GM21367 (cell line): Measurements from ENCODE around the gene PTPRC.
"Not testable (repeated sequence)": the region's sequence is repeated elsewhere in the genome, so short reads cannot be mapped to it uniquely, and the experiment has no call there.

Experiments
- ATAC-seq: cut with Tn5 transposase; IDR thresholded peaks from one replicate; pipeline ENCODE4 v1.9.1; 2021; ENCODE audit not compliant: unreplicated experiment

The PTPRC gene, protein sequence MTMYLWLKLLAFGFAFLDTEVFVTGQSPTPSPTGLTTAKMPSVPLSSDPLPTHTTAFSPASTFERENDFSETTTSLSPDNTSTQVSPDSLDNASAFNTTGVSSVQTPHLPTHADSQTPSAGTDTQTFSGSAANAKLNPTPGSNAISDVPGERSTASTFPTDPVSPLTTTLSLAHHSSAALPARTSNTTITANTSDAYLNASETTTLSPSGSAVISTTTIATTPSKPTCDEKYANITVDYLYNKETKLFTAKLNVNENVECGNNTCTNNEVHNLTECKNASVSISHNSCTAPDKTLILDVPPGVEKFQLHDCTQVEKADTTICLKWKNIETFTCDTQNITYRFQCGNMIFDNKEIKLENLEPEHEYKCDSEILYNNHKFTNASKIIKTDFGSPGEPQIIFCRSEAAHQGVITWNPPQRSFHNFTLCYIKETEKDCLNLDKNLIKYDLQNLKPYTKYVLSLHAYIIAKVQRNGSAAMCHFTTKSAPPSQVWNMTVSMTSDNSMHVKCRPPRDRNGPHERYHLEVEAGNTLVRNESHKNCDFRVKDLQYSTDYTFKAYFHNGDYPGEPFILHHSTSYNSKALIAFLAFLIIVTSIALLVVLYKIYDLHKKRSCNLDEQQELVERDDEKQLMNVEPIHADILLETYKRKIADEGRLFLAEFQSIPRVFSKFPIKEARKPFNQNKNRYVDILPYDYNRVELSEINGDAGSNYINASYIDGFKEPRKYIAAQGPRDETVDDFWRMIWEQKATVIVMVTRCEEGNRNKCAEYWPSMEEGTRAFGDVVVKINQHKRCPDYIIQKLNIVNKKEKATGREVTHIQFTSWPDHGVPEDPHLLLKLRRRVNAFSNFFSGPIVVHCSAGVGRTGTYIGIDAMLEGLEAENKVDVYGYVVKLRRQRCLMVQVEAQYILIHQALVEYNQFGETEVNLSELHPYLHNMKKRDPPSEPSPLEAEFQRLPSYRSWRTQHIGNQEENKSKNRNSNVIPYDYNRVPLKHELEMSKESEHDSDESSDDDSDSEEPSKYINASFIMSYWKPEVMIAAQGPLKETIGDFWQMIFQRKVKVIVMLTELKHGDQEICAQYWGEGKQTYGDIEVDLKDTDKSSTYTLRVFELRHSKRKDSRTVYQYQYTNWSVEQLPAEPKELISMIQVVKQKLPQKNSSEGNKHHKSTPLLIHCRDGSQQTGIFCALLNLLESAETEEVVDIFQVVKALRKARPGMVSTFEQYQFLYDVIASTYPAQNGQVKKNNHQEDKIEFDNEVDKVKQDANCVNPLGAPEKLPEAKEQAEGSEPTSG (N-terminal part only)

DNA sequence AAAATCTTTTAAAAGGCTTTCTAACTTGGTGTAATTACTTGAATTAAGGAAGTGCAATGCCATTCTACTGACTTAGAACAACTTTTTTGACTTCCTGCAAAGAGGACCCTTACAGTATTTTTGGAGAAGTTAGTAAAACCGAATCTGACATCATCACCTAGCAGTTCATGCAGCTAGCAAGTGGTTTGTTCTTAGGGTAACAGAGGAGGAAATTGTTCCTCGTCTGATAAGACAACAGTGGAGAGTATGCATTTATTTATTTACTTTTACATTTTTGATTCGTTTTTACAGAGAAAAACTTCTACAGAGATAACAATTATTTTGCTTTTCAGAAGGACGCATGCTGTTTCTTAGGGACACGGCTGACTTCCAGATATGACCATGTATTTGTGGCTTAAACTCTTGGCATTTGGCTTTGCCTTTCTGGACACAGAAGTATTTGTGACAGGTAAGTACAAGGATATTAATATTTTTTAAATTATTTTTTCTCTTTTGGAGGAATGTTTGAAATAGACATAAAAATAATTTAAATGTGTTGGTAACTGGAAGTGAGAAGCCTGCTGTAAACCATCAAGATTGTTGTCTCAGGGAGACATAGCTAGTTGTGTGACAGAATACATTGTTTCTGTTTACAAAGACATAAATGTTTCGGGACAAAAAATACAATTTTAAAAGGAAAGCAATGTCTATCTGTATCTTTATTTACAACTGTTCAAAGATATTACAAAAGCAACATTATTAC is at the start of gene PTPRC:
Gene PTPRC, plus strand, starts transcription at position 147 of the 742 bp plus-strand sequence. Its CDS starts 229 bp downstream, at position 376.
- peak; percentile 76 for ATAC-seq

GRCh38 chr1:198590454-198590853 is 48.4 kb upstream of the PTPRC start:
- no peak for ATAC-seq

DNA sequence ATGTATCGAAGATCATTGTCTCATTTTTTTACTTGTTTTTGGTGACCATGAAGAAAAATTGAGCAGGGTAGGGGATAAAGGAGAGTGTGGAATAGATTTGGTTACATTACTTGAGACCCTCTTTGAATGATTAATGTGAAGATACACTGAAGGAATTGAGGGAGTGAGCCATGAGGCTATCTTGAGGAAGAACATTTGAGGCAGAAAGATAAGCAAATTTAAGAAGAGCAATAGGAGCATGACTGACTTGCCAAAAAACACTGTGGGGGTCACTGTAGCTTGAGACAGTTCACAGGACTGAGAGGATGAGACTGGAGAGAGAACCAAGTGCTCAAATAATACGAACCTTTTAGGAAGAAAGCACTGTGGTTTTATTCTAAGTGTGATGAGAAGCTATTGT is 43.1 kb upstream of the PTPRC start:
- no peak for ATAC-seq

GRCh38 chr1:198597690-198598430 is 41.0 kb upstream of the PTPRC start:
- ATAC-seq = peak; percentile 35

- ATAC-seq = peak; percentile 72
These were observed 40.0 kb upstream of the PTPRC start for GRCh38 chr1:198598796-198599321.

GRCh38 chr1:198599749-198600148 is 39.1 kb upstream of the PTPRC start:
- ATAC-seq = no peak

DNA sequence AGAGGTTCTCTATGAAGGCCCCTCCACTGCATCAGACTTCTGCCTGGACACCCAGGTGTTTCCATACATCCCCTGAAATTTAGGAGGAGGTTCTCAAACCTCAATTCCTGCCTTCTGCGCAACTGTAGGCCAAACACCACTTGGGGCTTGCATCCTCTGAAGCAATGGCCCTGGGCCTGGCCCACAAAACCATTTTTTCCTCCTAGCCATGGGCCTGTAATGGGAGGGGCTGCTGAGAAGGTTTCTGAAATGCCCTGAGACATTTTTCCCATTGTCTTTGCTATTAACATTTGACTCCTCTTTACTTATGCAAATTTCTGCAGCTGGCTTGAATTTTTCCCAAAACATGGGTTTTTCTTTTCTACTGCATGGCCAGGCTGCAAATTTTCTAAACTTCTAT is 37.9 kb upstream of the PTPRC start:
- no peak for ATAC-seq

GRCh38 chr1:198601310-198601709 is 37.5 kb upstream of the PTPRC start:
- not testable (repeated sequence) for ATAC-seq

DNA sequence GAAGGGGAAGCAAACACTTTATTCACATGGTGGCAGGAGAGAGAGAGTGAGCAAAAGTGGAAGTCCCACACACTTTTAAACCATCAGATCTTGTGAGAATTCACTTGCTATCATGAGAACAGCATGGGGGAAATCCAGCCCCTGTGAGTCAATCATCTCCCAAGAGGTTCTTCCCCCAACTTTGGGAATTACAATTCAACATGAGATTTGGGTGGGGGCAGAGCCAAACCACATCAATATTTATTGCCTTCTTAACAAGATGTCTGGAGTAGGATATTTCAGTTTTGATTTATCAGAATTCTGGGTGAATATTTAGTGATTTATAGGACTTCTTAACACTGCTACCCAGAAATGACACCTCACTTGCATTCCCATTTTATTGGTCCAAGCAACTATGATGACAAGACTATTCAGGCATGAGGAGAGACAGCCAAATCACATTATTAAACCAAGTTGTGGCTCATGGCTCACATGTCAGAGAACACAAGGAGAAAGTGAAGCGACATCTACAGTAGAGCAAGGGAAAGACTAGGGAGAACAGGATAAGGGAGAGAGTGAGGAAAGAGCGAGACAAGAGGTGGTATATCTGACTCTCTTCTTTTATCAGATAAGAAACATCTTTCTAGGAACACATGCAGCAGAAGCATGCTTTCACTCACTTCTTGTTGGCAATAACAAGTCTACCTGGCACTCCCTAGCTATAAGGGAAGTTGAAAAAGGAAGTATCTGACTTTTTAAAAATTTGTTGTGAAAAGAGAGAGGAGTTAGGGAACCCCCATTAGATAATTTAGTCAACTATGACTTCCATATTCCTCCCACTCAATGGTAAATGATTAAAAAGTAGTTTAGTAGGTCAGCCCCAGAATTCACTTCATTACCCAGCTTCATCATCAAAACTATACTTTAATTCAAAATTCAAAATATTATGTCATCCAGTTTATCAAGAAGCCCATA is 36.6 kb upstream of the PTPRC start:
- no peak for ATAC-seq

DNA sequence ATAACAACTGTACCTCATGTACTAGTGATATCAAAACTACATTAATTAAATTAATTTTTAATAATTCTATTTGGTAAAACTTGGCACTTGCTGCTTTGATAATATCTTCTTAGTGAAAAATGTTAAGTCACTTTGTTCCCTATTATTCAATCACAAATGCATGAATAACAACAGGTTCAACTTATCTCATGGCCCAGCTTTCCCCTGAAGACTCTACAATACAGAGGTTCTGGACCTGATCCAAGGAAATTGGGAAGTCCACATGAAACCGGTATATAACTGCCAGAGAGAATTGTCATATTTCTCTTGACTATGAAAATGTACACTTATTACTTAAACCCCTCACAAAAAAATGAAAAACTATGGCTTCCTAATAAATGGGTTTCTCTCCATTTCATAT is 33.9 kb upstream of the PTPRC start:
- no peak for ATAC-seq

DNA sequence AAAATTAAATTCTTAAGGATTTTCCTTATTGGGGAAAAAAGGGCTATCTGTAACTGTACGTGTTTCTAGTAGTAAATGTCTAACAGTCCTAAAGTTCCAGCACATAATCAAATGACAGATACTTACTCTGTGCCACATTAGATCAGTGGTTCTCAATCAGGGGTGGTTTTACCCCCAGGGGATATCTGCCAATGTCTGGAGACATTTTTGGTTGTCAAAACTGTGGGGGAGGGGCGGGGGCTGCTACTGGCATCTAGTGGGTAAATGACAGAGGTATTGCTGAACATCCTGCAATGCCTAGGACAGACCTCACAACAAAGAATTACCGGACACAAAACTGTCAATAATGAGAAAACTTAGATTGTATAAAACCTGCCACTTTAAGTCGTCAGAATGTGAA is 33.4 kb upstream of the PTPRC start:
- ATAC-seq = no peak

GRCh38 chr1:198606020-198606438 is 32.8 kb upstream of the PTPRC start:
- ATAC-seq = no peak

DNA sequence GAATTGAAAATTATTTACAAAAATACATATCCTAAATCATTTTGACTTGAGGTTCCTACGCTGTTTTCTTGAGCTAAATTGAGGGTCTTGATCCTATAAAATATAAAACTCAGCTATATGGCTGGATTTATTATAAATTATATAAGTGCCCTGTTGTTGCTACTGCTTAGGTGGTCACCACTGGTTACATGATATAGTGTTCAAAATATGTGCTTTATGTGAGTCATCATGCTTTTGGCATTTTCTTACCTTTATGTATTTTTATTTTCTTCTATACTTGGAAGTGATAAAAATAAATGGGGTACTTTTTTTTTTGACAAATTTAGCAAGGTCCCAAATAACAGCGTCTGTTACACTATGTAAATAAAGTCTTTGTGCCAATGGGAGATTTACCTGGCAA is 31.1 kb upstream of the PTPRC start:
- ATAC-seq = no peak

- ATAC-seq = no peak
These were observed 28.5 kb upstream of the PTPRC start for GRCh38 chr1:198610362-198610761.

DNA sequence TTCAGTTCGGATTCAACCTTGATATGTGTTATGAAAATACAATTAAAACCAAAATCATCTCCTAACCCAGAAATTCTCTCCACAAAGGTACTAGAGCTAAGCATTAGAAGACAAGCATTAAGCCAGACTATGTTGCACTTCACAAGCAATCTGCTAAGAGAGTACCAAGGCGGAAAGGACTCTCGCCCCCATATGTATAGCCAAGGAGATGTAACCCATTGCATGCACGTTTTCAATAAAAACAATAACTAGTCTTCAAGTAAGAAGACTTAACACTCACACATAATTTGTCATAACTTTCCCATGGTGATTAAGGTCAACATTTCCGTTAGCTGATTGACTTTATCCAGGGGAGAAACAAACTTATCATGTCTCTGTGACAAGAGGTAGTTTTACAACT is 27.6 kb upstream of the PTPRC start:
- ATAC-seq = no peak

DNA sequence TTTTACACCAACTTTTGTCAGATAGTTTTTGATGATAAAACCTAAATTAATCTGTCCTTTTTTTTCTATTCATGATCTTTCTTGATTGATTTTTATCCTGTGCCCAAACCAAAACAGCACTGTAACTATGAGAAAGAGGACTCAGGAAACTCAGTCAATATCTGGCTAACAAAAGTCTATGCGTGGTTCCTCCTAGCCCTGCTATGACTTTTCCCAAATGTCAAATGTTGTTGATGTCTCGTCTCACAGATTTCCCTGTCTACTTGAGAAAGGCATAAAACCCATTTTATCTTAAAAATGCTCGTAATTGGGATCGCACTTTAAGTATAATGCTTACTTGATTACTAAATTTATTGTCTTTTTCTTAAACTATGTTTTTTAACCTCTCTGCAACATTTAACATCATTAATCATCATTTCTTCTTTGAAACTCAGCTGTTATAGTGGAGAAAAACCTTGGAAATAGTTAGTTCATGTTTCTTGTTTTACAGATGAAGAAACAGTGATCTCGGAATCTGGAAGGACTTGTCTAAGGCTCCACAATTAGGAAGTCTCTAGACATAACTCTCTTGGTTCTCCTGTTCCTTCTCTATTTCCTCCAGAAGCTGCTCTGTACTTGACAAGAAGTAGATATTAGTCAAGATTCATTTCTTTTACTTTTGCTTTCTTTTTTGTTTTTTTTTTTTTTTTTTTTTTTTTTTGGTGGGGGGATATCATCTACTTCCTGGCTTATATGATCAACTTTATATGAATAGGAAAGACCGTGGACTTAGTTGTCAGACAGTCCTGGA is 26.2 kb upstream of the PTPRC start:
- no peak for ATAC-seq

- no peak for ATAC-seq
These were observed 21.4 kb upstream of the PTPRC start for GRCh38 chr1:198617406-198617805.
